IPS DF 6.9 (cell line): ENCODE measurements around the gene MEAK7.
"Not testable (repeated sequence)": the region's sequence is repeated elsewhere in the genome, so short reads cannot be mapped to it uniquely, and the experiment has no call there.

Source experiments
- DNase-seq: peaks from one replicate; pipeline ENCODE4 v3.0.0-alpha.2; 2013; ENCODE audit warnings: low read depth, low spot score
- H3K27ac ChIP-seq: one replicate; pipeline ENCODE4 v1.5.1; 2013; ENCODE audit warnings: low read length, control low read depth
- H3K27me3 ChIP-seq: 2 replicates; pipeline ENCODE4 v1.6.1; 2013; ENCODE audit warnings: mild to moderate bottlenecking, low read length; ENCODE audit not compliant: control insufficient read depth, insufficient read depth
- H3K36me3 ChIP-seq: 2 replicates; pipeline ENCODE4 v1.6.1; 2013; ENCODE audit warnings: low read length; ENCODE audit not compliant: control insufficient read depth, insufficient read depth
- H3K4me1 ChIP-seq: 2 replicates; pipeline ENCODE4 v1.6.1; 2013; ENCODE audit warnings: low read length; ENCODE audit not compliant: control insufficient read depth, insufficient read depth
- H3K4me3 ChIP-seq: 2 replicates; pipeline ENCODE4 v1.5.1; 2013; ENCODE audit warnings: mild to moderate bottlenecking, low read length
- H3K9me3 ChIP-seq: 2 replicates; pipeline ENCODE4 v1.6.1; 2013; ENCODE audit warnings: low read length, inconsistent platforms; ENCODE audit not compliant: control insufficient read depth, insufficient read depth
- WGBS: extraction: QIAGEN DNeasy Blood & Tissue Kit; methylation state at CpG from one replicate; pipeline ENCODE4 v1.1.7; 2013; ENCODE audit warnings: mixed read lengths, missing lambda C conversion rate; ENCODE audit not compliant: insufficient read length, insufficient coverage; 5-methylcytosine and 5-hydroxymethylcytosine counted together

MEAK7 gene

GRCh38 chr16:84532291-84532724, 27.8 kb upstream of the MEAK7 start:
- H3K36me3 ChIP-seq = no peaks in the 10 kb centered on the region
- no CpG with 5 or more reads among the region's 10 CpGs for WGBS
- H3K27ac ChIP-seq = no peak overlapping the region
- peaks cover 8% of the 10 kb centered on the region for H3K4me1 ChIP-seq
- no peak for DNase-seq
- H3K27me3 ChIP-seq = no peaks in the 10 kb centered on the region
- no peaks in the 10 kb centered on the region for H3K9me3 ChIP-seq
- no peak overlapping the region for H3K4me3 ChIP-seq

- DNase-seq = no peak
- no peak overlapping the region for H3K27ac ChIP-seq
- WGBS = no CpG with 5 or more reads among the region's 9 CpGs
Measured at GRCh38 chr16:84531671-84532111, 27.2 kb upstream of the MEAK7 start.

DNA sequence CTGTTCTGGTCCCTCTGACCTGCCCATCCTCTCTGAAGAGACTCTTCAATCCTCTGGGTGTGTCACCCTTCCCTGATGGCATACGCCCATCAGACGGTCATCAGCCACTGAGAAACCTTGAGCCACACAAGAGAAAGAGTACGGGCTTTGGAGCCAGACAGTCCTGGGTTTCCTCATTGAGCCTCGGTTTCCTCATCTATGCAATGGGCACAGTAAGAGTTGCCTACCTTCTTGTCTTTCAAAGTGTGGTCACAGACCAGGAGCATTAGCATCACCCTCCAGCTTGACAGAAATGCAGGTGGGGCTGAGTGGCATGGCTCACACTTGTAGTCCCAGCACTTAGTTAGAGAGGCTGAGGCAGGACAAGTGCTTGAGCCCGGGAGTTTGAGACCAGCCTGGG, 26.1 kb upstream of the MEAK7 start:
- WGBS = no CpG with 5 or more reads among the region's 5 CpGs
- H3K36me3 ChIP-seq = no peaks in the 10 kb centered on the region
- H3K4me1 ChIP-seq = peaks cover 8% of the 10 kb centered on the region
- H3K27me3 ChIP-seq = no peaks in the 10 kb centered on the region
- H3K9me3 ChIP-seq = no peaks in the 10 kb centered on the region
- H3K27ac ChIP-seq = no peak overlapping the region
- H3K4me3 ChIP-seq = no peak overlapping the region
- DNase-seq = no peak

More at GRCh38 chr16:84531671-84532111, 27.2 kb upstream of the MEAK7 start:
- no peaks in the 10 kb centered on the region for H3K36me3 ChIP-seq
- H3K4me1 ChIP-seq = peaks cover 10% of the 10 kb centered on the region
- H3K9me3 ChIP-seq = no peaks in the 10 kb centered on the region
- no peak overlapping the region for H3K4me3 ChIP-seq
- H3K27me3 ChIP-seq = no peaks in the 10 kb centered on the region

DNA sequence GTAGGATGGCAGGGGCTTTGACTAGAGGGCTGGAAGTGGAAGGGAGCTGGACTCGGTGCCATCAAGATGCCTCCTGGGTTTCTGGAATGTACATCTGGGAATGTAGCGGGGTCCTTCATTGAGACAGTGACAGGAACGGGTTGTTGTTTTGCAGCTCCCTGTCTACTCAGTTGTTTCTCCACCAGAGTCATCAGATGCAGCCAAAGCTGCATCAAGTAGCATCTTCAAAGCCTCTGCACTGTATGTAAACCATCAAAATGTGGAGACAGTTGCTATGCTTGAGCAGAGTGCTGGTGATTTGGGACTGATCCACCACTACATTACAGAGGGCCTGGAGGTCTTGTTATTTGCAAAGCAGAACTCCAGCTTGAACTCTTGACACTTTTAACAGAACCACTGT, 25.1 kb upstream of the MEAK7 start:
- no peak overlapping the region for H3K27ac ChIP-seq
- DNase-seq = no peak
- H3K9me3 ChIP-seq = no peaks in the 10 kb centered on the region
- H3K27me3 ChIP-seq = no peaks in the 10 kb centered on the region
- no peaks in the 10 kb centered on the region for H3K36me3 ChIP-seq
- peaks cover 7% of the 10 kb centered on the region for H3K4me1 ChIP-seq
- WGBS = no CpG with 5 or more reads among the region's 3 CpGs
- no peak overlapping the region for H3K4me3 ChIP-seq

DNA sequence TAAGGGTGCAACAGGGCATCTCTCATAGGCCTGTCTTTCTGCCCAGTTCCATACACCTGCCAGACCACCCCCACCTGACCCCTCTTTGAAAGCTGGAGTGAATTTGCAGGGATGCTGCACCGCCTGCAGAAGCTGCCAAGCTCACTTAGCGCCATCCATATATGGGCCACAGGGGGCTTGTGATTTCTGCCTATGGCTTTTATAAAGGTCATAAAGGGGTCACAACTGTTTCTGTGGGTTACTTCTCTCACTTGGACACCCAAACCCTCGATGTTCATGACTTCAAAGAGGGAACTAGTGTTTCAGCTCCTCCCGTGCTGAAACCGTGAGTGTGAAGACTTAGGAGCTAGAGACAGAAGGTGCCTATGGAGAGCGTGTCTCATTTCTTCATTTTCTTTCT, 23.9 kb upstream of the MEAK7 start:
- H3K27ac ChIP-seq = no peak overlapping the region
- no peaks in the 10 kb centered on the region for H3K9me3 ChIP-seq
- DNase-seq = no peak
- no peak overlapping the region for H3K4me3 ChIP-seq
- H3K27me3 ChIP-seq = no peaks in the 10 kb centered on the region
- no CpG with 5 or more reads among the region's 6 CpGs for WGBS
- no peaks in the 10 kb centered on the region for H3K36me3 ChIP-seq
- H3K4me1 ChIP-seq = peaks cover 5% of the 10 kb centered on the region; the same call in 1 of the 2 replicates

GRCh38 chr16:84527532-84528269, 23.2 kb upstream of the MEAK7 start:
- Histone ChIP-seq H3K4me3 (no peak overlapping the region), H3K36me3 (no peaks in the 10 kb centered on the region), H3K27me3 (no peaks in the 10 kb centered on the region), H3K9me3 (no peaks in the 10 kb centered on the region), H3K27ac (no peak overlapping the region), H3K4me1 (peaks cover 5% of the 10 kb centered on the region; the same call in 1 of the 2 replicates)
- no CpG with 5 or more reads among the region's 11 CpGs for WGBS
- DNase-seq = no peak

GRCh38 chr16:84526794-84527531, 22.5 kb upstream of the MEAK7 start:
- Histone ChIP-seq H3K9me3 (no peaks in the 10 kb centered on the region), H3K27ac (no peak overlapping the region), H3K36me3 (no peaks in the 10 kb centered on the region), H3K27me3 (no peaks in the 10 kb centered on the region), H3K4me1 (0 out of 2 replicates have a peak, but pooled peaks cover 2% of the 10 kb centered on the region), H3K4me3 (no peak overlapping the region)
- DNase-seq = no peak
- no CpG with 5 or more reads among the region's 29 CpGs for WGBS

DNA sequence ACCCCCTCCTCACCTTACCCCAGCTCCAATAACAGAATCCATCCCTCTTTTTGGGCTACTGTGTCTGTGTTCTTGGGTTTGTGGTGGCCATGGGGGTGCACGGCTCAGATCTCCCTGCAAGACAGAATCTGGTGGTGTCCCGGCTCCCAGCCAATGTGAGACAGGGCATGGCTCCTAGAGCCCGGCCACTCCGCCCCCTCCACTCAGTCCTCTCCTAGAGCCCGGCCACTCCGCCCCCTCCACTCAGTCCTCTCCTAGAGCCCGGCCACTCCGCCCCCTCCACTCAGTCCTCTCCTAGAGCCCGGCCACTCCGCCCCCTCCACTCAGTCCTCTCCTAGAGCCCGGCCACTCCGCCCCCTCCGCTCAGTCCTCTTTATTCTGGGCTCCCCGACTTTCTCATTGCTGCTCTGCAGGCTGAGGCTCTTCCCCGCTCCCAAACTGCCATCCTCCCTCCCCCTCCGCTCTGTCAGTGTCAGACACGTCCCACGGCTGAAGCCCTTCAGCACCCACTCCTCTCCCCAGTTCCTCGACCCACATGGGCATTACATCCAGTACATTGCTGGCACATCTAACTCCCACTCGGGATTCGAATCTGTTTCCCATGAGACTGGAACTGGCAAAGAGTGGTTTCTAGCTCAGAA, 20.6 kb upstream of the MEAK7 start:
- no CpG with 5 or more reads among the region's 21 CpGs for WGBS
- H3K9me3 ChIP-seq, DNase-seq, H3K4me3 ChIP-seq, H3K27ac ChIP-seq, H3K4me1 ChIP-seq, H3K36me3 ChIP-seq, H3K27me3 ChIP-seq: not testable (repeated sequence)

GRCh38 chr16:84524346-84524920, 20.0 kb upstream of the MEAK7 start:
- no peaks in the 10 kb centered on the region for H3K27me3 ChIP-seq
- no peak for DNase-seq
- H3K27ac ChIP-seq = no peak overlapping the region
- no peaks in the 10 kb centered on the region for H3K9me3 ChIP-seq
- no CpG with 5 or more reads among the region's 14 CpGs for WGBS
- H3K4me1 ChIP-seq = 0 out of 2 replicates have a peak, but pooled peaks cover 2% of the 10 kb centered on the region
- no peak overlapping the region for H3K4me3 ChIP-seq
- H3K36me3 ChIP-seq = no peaks in the 10 kb centered on the region

DNA sequence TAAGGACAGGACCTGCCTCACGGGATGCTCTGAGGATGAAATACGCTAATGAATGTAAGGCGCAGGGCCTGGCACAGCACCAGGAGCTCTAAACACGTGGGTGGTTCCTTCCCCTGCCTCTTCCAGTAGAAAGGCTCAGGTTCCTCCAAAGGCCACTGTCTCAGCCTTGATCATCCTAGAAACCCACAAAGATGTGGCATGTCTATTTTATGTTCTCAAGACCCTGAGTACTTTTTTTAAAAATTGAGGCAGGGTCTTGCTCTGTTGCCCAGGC, 17.0 kb upstream of the MEAK7 start:
- WGBS = no CpG with 5 or more reads among the region's 4 CpGs
- no peak overlapping the region for H3K27ac ChIP-seq
- no peak for DNase-seq

More for the DNA sequence above, 17.0 kb upstream of the MEAK7 start:
- Histone ChIP-seq H3K4me1 (no peaks in the 10 kb centered on the region), H3K27me3 (no peaks in the 10 kb centered on the region), H3K4me3 (no peak overlapping the region), H3K9me3 (no peaks in the 10 kb centered on the region), H3K36me3 (no peaks in the 10 kb centered on the region)
